Mesenchymal stem cell (in vitro differentiated cells and primary cell): ENCODE measurements around the gene NRN1L.

Experiments
- DNase-seq: peaks from one replicate; pipeline ENCODE4 v3.0.0-alpha.2; 2013
- H2AFZ ChIP-seq: one replicate; pipeline ENCODE4 v1.6.1; 2013; ENCODE audit warnings: low read depth, mild to moderate bottlenecking, control low read depth, inconsistent platforms, low read length, moderate library complexity
- H2AK5ac ChIP-seq: 2 replicates; pipeline ENCODE4 v1.6.1; 2013; ENCODE audit warnings: low read length, moderate library complexity, mild to moderate bottlenecking, inconsistent platforms; ENCODE audit not compliant: severe bottlenecking
- H2BK120ac ChIP-seq: one replicate; pipeline ENCODE4 v1.6.1; 2013; ENCODE audit warnings: low read depth, mild to moderate bottlenecking, inconsistent platforms, low read length, moderate library complexity
- H2BK12ac ChIP-seq, 2 experiments: one replicate each; pipeline ENCODE4 v1.6.1; 2013; ENCODE audit warnings: inconsistent platforms in 2 of 2, low read length in 2 of 2, mild to moderate bottlenecking in 2 of 2, moderate library complexity in 2 of 2, control low read depth in 1 of 2
- H2BK15ac ChIP-seq: one replicate; pipeline ENCODE4 v1.6.1; 2013; ENCODE audit warnings: mild to moderate bottlenecking, low read depth, inconsistent platforms; ENCODE audit not compliant: poor library complexity, severe bottlenecking
- H2BK5ac ChIP-seq: 2 replicates; pipeline ENCODE4 v1.6.1; 2013; ENCODE audit warnings: low read depth, mild to moderate bottlenecking, low read length, control low read depth, inconsistent platforms; ENCODE audit not compliant: poor library complexity, severe bottlenecking
- H3K14ac ChIP-seq, 2 experiments: one replicate each; pipeline ENCODE4 v1.6.1; 2013; ENCODE audit warnings: inconsistent platforms in 2 of 2, low read length in 2 of 2, control low read depth in 1 of 2, mild to moderate bottlenecking in 1 of 2, moderate library complexity in 1 of 2
- H3K18ac ChIP-seq, 2 experiments: one replicate each; pipeline ENCODE4 v1.6.1; 2013; ENCODE audit warnings: inconsistent platforms in 2 of 2, low read length in 2 of 2, control low read depth in 1 of 2, low read depth in 1 of 2, mild to moderate bottlenecking in 1 of 2
- H3K23ac ChIP-seq, 2 experiments: one replicate each; pipeline ENCODE4 v1.6.1; 2013; ENCODE audit warnings: inconsistent platforms in 2 of 2, low read length in 2 of 2, mild to moderate bottlenecking in 2 of 2, moderate library complexity in 2 of 2, control low read depth in 1 of 2
- H3K27ac ChIP-seq: 2 replicates; pipeline ENCODE4 v1.5.1; 2013; ENCODE audit warnings: mild to moderate bottlenecking, moderate library complexity, low read length, control low read depth, inconsistent platforms; ENCODE audit not compliant: poor library complexity, severe bottlenecking
- H3K27me3 ChIP-seq, 2 experiments: 2 replicates each; pipeline versions ENCODE4 v1.6.1 to v1.7.0; 2013; ENCODE audit warnings: low read length in 2 of 2, mild to moderate bottlenecking in 2 of 2, moderate library complexity in 2 of 2, control low read depth in 1 of 2, inconsistent platforms in 1 of 2; ENCODE audit not compliant: control insufficient read depth in 1 of 2, insufficient read depth in 1 of 2
- H3K36me3 ChIP-seq, 2 experiments: 2 replicates each; pipeline versions ENCODE4 v1.6.1 to v1.7.0; 2013; ENCODE audit warnings: low read length in 2 of 2, control low read depth in 1 of 2, inconsistent platforms in 1 of 2, low read depth in 1 of 2, mild to moderate bottlenecking in 1 of 2; ENCODE audit not compliant: insufficient read depth in 2 of 2, control insufficient read depth in 1 of 2
- H3K4ac ChIP-seq, 2 experiments: one replicate each; pipeline ENCODE4 v1.6.1; 2013; ENCODE audit warnings: inconsistent platforms in 2 of 2, low read length in 2 of 2, mild to moderate bottlenecking in 2 of 2, moderate library complexity in 2 of 2, control low read depth in 1 of 2, low read depth in 1 of 2
- H3K4me1 ChIP-seq: 2 replicates; pipeline ENCODE4 v1.6.1; 2013; ENCODE audit warnings: low read depth, low read length, control low read depth; ENCODE audit not compliant: control insufficient read depth, insufficient read depth
- H3K4me2 ChIP-seq: 2 replicates; pipeline ENCODE4 v1.6.1; 2013; ENCODE audit warnings: low read length, mild to moderate bottlenecking, inconsistent platforms; ENCODE audit not compliant: poor library complexity, severe bottlenecking
- H3K4me3 ChIP-seq, 2 experiments: 2 replicates each; pipeline versions ENCODE4 v1.5.1 to v1.7.0; 2013; ENCODE audit warnings: low read length in 2 of 2, mild to moderate bottlenecking in 2 of 2, control low read depth in 1 of 2, low read depth in 1 of 2; ENCODE audit not compliant: insufficient read depth in 1 of 2
- H3K79me1 ChIP-seq: replicated peaks from 2 replicates; pipeline ENCODE4 v1.6.1; 2013; ENCODE audit warnings: mild to moderate bottlenecking, control low read depth, low read length, inconsistent platforms; ENCODE audit not compliant: poor library complexity, severe bottlenecking
- H3K9ac ChIP-seq: 2 replicates; pipeline ENCODE4 v1.7.0; 2013; ENCODE audit warnings: mild to moderate bottlenecking, low read length, moderate library complexity
- H3K9me3 ChIP-seq: 2 replicates; pipeline ENCODE4 v1.7.0; 2013; ENCODE audit warnings: mild to moderate bottlenecking, low read length; ENCODE audit not compliant: control insufficient read depth
- H4K8ac ChIP-seq: one replicate; pipeline ENCODE4 v1.6.1; 2013; ENCODE audit warnings: inconsistent platforms, mild to moderate bottlenecking, low read length, moderate library complexity
- H4K91ac ChIP-seq: one replicate; pipeline ENCODE4 v1.6.1; 2013; ENCODE audit warnings: mild to moderate bottlenecking, low read length, inconsistent platforms
- WGBS: methylation state at CpG from one replicate; pipeline ENCODE4 v1.1.7; 2013; ENCODE audit warnings: mixed read lengths; 5-methylcytosine and 5-hydroxymethylcytosine counted together

Gene NRN1L

DNA sequence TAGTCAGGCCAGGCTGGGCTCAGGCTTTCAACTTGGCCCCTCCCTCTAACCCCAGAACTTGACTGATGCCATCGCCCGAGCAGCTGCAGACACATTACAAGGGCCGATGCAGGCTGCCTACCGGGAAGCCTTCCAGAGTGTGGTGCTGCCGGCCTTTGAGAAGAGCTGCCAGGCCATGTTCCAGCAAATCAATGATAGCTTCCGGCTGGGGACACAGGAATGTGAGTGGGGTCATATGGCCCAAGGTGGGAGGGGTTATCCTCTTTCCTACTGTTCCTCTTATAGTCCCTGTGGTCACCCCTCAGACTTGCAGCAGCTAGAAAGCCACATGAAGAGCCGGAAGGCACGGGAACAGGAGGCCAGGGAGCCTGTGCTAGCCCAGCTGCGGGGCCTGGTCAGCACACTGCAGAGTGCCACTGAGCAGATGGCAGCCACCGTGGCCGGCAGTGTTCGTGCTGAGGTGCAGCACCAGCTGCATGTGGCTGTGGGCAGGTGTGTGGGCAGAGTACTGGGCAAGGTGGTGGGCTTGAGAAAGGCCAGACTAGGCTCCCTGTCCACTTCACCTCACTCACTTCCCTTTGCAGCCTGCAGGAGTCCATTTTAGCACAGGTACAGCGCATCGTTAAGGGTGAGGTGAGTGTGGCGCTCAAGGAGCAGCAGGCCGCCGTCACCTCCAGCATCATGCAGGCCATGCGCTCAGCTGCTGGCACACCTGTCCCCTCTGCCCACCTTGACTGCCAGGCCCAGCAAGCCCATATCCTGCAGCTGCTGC, 2.1 kb upstream of the NRN1L start:
- H2BK5ac ChIP-seq, result no peak overlapping the region

DNA sequence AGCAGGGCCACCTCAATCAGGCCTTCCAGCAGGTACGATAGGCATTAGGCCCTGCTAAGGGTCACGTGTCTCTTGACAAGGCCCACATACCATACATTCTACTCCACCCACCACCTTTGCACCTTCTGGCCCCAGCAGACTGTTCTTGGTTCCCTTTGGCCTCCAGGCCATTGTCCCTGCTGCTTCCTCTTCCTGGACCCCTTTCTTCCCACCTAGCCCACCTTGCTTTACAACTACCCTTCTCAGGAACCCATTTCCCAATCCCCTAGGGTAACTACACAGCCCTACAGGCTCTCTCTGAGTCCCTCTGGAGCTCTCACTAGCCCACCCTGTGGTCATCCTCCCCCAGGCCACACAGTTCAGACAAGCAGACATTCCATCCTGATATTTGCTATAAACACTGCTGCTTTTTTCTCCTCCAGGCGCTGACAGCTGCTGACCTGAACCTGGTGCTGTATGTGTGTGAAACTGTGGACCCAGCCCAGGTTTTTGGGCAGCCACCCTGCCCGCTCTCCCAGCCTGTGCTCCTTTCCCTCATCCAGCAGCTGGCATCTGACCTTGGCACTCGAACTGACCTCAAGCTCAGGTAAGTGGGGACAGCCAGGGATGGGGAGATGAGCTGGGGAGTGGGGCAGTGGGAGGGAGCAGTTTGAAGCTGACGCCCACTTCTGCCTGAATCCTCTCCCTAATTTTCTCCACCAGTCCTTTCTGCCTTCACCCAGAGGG, 1.4 kb upstream of the NRN1L start:
- no peak overlapping the region for H2BK120ac ChIP-seq
- H4K8ac ChIP-seq, result no peak overlapping the region
- H3K18ac ChIP-seq, result no peak overlapping the region
- no peak overlapping the region for H3K4me2 ChIP-seq
- no peak overlapping the region for H2BK5ac ChIP-seq
- H3K27me3 ChIP-seq, result no peaks in the 10 kb centered on the region
- H3K4ac ChIP-seq, result no peak overlapping the region
- H2BK12ac ChIP-seq, result no peak overlapping the region
- H3K4me3 ChIP-seq, result no peak overlapping the region
- no peak overlapping the region for H2AK5ac ChIP-seq
- H2AFZ ChIP-seq, result no peak overlapping the region
- H3K9me3 ChIP-seq, result no peaks in the 10 kb centered on the region
- H3K9ac ChIP-seq, result no peak overlapping the region
- peaks cover 23% of the 10 kb centered on the region for H3K79me1 ChIP-seq
- H3K23ac ChIP-seq, result no peak overlapping the region
- peaks cover 62 to 91% of the 10 kb centered on the region in 2 experiments for H3K36me3 ChIP-seq
- peak; percentile 55 for DNase-seq
- H3K27ac ChIP-seq, result no peak overlapping the region
- 93% methylated on average over 5 of the region's 6 CpGs for WGBS
- no peak overlapping the region for H3K14ac ChIP-seq
- H4K91ac ChIP-seq, result no peak overlapping the region
- peaks cover 9% of the 10 kb centered on the region for H3K4me1 ChIP-seq
- no peak overlapping the region for H2BK15ac ChIP-seq

More for the DNA sequence above, 2.1 kb upstream of the NRN1L start:
- H3K27ac ChIP-seq, result no peak overlapping the region
- H4K91ac ChIP-seq, result no peak overlapping the region
- H3K14ac ChIP-seq, result no peak overlapping the region
- H2BK120ac ChIP-seq, result no peak overlapping the region
- no peak overlapping the region for H3K4me2 ChIP-seq
- H3K4me1 ChIP-seq, result peaks cover 9% of the 10 kb centered on the region
- no peak overlapping the region for H3K9ac ChIP-seq
- WGBS, result 90% methylated on average over 18 of the region's 18 CpGs
- no peak overlapping the region for H3K23ac ChIP-seq
- H2AK5ac ChIP-seq, result no peak overlapping the region
- no peak overlapping the region for H3K4ac ChIP-seq
- no peak overlapping the region for H3K4me3 ChIP-seq
- peaks cover 30% of the 10 kb centered on the region for H3K79me1 ChIP-seq
- no peak overlapping the region for H3K18ac ChIP-seq
- H3K36me3 ChIP-seq, result peaks cover 69 to 95% of the 10 kb centered on the region in 2 experiments
- no peak overlapping the region for H2BK12ac ChIP-seq
- no peak overlapping the region for H2BK15ac ChIP-seq
- H2AFZ ChIP-seq, result no peak overlapping the region
- no peak for DNase-seq
- no peaks in the 10 kb centered on the region for H3K9me3 ChIP-seq
- no peaks in the 10 kb centered on the region for H3K27me3 ChIP-seq
- H4K8ac ChIP-seq, result no peak overlapping the region

DNA sequence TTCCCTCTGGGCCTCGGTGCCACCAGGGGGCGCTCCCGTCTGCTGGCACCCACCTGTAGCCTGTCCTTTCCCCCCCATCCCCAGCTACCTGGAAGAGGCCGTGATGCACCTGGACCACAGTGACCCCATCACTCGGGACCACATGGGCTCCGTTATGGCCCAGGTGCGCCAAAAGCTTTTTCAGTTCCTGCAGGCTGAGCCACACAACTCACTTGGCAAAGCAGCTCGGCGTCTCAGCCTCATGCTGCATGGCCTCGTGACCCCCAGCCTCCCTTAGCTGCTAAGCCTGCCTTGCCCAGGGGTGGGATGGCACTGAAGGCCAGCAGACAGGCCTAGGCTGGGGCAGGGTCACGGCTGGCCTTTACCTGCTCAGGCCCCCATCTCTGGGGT, 818 bp upstream of the NRN1L start:
- WGBS, result 60% methylated on average over 11 of the region's 11 CpGs
- peaks cover 9% of the 10 kb centered on the region for H3K4me1 ChIP-seq
- H3K4ac ChIP-seq, result no peak overlapping the region
- no peak overlapping the region for H3K18ac ChIP-seq
- no peak overlapping the region for H3K9ac ChIP-seq
- H2AFZ ChIP-seq, result no peak overlapping the region
- H3K27me3 ChIP-seq, result no peaks in the 10 kb centered on the region
- H2BK5ac ChIP-seq, result no peak overlapping the region
- peak overlapping the region in 1 of 2 experiments; percentile 20 for H3K4me3 ChIP-seq
- no peak for DNase-seq
- no peak overlapping the region for H2BK12ac ChIP-seq
- H3K36me3 ChIP-seq, result peaks cover 56 to 89% of the 10 kb centered on the region in 2 experiments
- no peak overlapping the region for H3K14ac ChIP-seq
- H4K91ac ChIP-seq, result no peak overlapping the region
- H3K27ac ChIP-seq, result no peak overlapping the region
- H3K9me3 ChIP-seq, result no peaks in the 10 kb centered on the region
- H2BK120ac ChIP-seq, result no peak overlapping the region
- peaks cover 20% of the 10 kb centered on the region for H3K79me1 ChIP-seq
- no peak overlapping the region for H4K8ac ChIP-seq
- no peak overlapping the region for H3K4me2 ChIP-seq
- H3K23ac ChIP-seq, result no peak overlapping the region
- H2AK5ac ChIP-seq, result no peak overlapping the region
- no peak overlapping the region for H2BK15ac ChIP-seq

DNA sequence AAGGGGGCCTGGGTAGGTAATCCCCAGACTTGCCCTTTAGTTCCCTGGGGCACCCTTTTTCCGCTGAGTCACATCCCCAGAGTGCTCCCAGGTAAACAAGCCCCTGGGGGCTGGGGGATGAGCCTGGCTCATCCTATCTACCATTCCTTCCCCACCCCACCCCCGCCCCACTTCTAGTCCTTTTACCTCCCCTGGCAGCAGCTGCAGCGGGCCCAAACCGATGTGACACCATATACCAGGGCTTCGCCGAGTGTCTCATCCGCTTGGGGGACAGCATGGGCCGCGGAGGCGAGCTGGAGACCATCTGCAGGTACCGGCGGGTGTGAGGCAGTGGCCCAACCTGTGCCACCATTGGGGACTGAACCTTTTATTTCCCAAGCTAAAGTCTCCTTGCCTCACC, 860 bp downstream of the NRN1L start:
- Histone ChIP-seq H3K27ac (no peak overlapping the region), H3K9ac (no peak overlapping the region), H4K91ac (no peak overlapping the region), H3K4me2 (no peak overlapping the region), H4K8ac (no peak overlapping the region), H3K4me3 (no peak overlapping the region), H2AFZ (no peak overlapping the region), H2BK5ac (no peak overlapping the region), H3K4ac (no peak overlapping the region), H3K4me1 (peaks cover 9% of the 10 kb centered on the region), H3K36me3 (peaks cover 39 to 72% of the 10 kb centered on the region in 2 experiments), H3K14ac (no peak overlapping the region), H2BK120ac (no peak overlapping the region), H3K23ac (no peak overlapping the region), H3K27me3 (no peaks in the 10 kb centered on the region), H2AK5ac (no peak overlapping the region), H2BK12ac (no peak overlapping the region), H2BK15ac (no peak overlapping the region), H3K79me1 (peaks cover 11% of the 10 kb centered on the region), H3K9me3 (no peaks in the 10 kb centered on the region), H3K18ac (no peak overlapping the region)
- DNase-seq, result no peak
- WGBS, result 92% methylated on average over 12 of the region's 12 CpGs
